GM12892 (cell line): ENCODE results near the gene TATDN2.

ENCODE experiments used
- DNase-seq: peaks from one replicate; pipeline ENCODE4 v3.0.0; 2011; ENCODE audit not compliant: insufficient read length
- FAIRE-seq: peaks from 2 replicates; lab custom pipeline; 2011; peaks lifted over from hg19 to GRCh38; lab: Jason Lieb, UNC
- POLR2A ChIP-seq: IDR thresholded peaks from 2 replicates; pipeline ENCODE4 v1.6.1; 2011; ENCODE audit warnings: low read depth, low read length, control low read depth
- POLR2AphosphoS5 ChIP-seq: IDR thresholded peaks from 2 replicates; pipeline ENCODE4 v1.6.1; 2011; ENCODE audit warnings: low read depth, low read length, control low read depth
- TAF1 ChIP-seq: IDR thresholded peaks from 2 replicates; pipeline ENCODE4 v1.6.1; 2011; ENCODE audit warnings: low read depth, mild to moderate bottlenecking, control low read depth, low read length, borderline replicate concordance

Gene TATDN2

DNA sequence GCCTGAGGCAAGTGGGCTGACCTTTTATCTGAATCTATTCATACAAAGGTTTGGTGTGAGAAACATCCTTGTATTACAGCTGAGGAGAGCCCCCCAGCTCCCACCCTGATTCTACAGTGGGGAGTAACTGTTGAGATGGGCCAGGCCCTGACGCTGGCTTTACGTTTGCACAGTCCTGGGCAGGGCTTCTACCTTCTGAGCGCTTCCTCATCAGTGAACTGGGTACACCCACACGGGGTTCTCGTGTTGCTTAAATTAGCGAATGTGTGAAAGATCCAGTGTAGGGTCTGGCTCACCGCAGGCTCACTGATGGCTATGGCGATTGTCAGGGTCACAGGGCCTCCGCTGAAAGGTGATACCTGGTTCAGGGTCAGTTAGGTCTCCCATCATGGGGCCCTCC is 51.8 kb downstream of the TATDN2 start:
- DNase-seq (no peak), FAIRE-seq (no peak)
- no peak for TF ChIP-seq POLR2AphosphoS5
- TF ChIP-seq POLR2A = no peak
- no peak for TF ChIP-seq TAF1

DNA sequence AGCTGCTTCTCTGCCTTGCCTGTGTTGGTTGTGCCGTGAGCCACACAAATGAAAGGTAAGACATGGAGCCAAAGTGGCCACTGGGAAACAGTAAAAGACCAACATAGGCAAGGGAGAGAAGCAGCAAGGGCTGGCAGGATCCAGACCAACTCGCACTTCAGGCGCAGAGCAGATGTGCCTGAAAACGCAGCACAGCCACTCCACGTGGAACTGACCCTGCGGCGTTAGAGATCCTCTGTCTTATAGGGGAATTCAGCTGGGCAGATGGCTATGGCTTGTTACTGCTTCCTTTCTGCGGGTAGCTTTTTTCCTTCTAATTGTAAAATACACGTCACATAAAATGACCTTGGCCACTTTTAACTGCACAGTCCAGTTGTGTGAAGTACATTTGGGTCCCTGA is 54.8 kb downstream of the TATDN2 start:
- FAIRE-seq (no peak), DNase-seq (no peak)
- TF ChIP-seq POLR2A (no peak), TAF1 (no peak), POLR2AphosphoS5 (no peak)

DNA sequence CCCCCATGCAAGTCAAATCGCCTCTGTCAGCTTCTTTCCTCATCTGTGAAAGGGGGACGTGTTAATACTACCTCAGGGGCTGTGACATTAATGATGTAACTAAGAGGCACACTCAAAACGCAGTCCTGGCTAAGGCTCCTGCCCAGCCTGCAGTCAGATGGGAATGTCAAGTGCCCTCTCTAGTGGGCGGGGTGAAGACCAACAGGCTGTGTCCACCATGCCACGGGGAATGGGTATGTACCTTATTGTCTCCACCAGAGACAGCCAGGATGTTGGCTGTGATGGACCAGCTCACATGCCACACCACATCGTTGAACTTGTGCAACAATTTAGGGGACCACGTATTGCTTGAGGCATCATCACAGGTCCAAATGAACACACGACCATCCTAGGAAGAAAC is 55.5 kb downstream of the TATDN2 start:
- no peak for DNase-seq
- TF ChIP-seq POLR2A = 0 out of 2 replicates have a peak, but pooled peaks have one; percentile 14
- TF ChIP-seq POLR2AphosphoS5 = no peak
- FAIRE-seq = no peak

DNA sequence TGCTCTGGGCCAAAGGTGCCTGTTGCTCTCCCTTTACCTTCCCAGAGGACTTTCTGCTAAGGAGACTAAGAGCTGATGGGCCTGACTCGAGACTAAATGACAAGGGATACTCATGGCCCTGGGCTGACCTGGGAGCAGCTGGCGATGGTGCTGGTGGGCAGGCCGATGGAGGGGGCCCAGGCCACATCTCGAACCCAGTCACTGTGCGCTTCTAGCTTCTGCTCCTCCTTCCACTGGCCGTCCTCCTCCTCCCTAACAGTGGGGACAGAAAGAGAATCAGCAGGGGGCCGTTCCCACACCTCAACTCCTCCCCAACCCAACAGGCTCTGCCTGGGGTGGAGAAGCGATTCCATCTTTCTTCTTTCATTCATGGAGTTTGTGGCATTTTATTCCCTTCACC is 56.6 kb downstream of the TATDN2 start:
- FAIRE-seq (no peak), DNase-seq (no peak)
- TF ChIP-seq POLR2A = no peak
- no peak for TF ChIP-seq TAF1
- no peak for TF ChIP-seq POLR2AphosphoS5

DNA sequence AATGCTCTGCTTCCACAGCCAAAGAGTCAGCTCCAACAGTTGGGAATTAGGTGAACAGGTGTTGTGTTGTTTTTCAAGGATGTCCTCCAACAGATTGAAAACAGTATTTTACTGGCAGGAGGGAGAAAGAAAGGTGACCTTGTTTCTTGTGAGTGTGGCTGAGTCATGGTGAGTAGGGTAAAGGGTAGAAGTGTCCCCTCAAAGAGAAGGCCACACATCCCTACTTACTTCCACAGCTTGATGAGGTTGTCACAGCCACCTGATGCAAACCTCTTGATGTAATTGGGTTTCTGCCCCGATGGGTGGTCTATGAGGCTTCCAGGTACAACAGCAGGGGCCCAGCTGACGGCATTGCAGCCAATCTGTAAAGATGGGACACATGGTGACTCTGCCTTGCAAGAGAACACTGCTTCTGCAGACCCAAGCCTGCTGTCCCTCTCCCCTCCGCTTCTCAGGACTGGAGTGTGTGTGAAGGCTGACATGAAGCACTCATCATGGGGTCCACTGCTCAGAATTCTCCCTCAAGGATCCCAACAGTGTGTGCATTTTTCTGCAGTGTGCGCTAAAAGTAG is 57.2 kb downstream of the TATDN2 start:
- FAIRE-seq (no peak), DNase-seq (no peak)
- TF ChIP-seq POLR2AphosphoS5 = no peak
- no peak for TF ChIP-seq POLR2A
- TF ChIP-seq TAF1 = no peak

DNA sequence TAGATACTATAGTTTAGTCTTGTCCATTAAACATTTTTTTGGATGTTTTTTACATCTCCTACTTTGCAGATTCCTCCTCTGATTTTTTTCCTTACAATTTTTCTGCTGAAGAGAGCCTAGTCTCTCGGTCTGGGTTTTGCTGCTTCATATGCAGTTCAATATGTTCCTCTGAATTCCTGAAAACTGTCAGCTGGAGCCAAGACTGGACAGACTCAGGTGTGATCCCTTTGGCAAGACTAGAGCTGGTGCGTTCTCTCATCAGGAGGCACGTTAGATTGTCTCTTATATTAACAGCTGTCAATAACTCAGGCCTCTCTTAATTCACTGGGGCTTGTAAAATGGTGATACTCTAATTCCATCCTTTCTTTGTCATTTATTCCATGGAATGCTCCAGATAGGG is 57.9 kb downstream of the TATDN2 start:
- FAIRE-seq (no peak), DNase-seq (no peak)
- TF ChIP-seq POLR2AphosphoS5 = no peak

DNA sequence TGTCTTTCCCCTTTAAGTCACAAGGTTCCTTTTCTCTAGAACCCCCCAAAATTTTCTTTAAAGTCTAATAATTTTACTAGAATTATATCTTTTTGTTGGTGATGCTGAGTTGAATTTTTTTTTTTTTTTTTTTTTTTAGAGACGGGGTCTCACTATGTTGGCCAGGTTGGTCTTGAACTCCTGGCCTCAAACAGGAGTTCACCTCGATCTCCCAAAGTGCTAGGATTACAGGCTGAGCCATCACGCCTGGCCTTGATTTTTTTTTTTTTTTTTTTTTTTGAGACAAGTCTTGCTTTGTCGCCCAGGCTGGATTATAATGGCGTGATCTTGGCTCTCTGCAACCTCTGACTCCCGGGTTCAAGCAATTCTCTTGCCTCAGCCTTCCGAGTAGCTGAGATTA is 60.4 kb downstream of the TATDN2 start:
- TF ChIP-seq TAF1 (no peak), POLR2A (no peak)
- FAIRE-seq (no peak), DNase-seq (no peak)

DNA sequence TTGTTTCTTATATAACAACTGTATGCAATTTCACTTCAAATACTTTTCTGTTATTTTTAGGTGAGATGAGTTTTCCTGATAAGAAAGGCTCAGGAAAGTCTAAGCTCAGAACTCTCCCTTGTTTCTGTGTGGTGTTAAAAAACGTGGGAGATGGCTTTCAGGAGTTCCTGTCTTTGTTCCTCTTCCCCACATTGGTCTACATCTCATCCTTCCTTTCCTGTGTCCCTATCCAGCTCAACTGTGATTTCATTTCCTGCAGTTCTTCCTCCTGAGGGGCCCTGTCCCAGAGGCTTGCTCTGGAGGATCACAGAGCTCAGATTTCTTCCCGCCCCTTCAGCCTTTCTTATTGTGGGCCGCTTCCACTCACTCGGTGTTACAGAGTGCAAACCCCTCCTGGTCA is 61.5 kb downstream of the TATDN2 start:
- TF ChIP-seq TAF1 (no peak), POLR2AphosphoS5 (no peak), POLR2A (no peak)
- no peak for DNase-seq
- FAIRE-seq = no peak

DNA sequence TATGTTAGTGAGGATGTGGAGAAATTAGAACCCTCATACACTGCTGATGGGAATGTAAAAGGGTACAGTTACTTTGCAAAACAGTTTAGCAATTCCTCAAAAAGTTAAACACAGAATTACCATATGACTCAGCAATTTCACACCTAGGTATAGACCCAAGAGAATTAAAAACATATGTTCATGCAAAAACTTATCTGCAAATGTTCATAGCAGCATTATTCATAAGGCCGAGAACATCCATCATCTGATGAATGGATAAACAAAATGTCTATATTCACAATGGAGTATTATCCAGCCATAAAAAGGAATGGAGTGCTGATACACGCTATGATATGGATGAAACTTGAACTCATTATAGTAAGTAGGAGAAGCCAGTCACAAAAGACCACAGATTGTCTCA is 62.3 kb downstream of the TATDN2 start:
- no peak for FAIRE-seq
- DNase-seq = no peak
- TF ChIP-seq TAF1 (no peak), POLR2A (no peak), POLR2AphosphoS5 (no peak)

DNA sequence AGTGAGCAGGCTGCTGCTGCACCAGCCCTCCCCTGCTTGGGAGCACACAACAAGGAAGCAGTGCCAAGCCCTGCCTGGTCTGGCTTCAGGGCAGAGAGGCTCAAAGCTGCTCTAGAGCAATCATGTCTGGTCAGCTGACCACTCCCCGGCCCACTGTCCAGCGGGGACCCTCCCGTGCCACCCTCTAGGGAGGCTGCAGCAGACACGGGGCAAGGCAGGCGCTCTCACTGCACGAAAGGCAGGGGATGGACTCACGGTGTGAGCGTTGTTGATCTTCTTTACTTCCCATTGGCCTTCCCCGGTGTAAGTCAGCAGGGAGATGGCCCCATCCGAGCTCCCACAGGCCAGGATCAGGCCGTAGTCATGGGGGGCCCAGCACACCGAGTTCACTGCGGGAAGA is 63.5 kb downstream of the TATDN2 start:
- TF ChIP-seq POLR2AphosphoS5 = no peak; the same call in 1 of the 2 replicates
- no peak for TF ChIP-seq POLR2A
- no peak for TF ChIP-seq TAF1
- no peak for FAIRE-seq
- no peak for DNase-seq

DNA sequence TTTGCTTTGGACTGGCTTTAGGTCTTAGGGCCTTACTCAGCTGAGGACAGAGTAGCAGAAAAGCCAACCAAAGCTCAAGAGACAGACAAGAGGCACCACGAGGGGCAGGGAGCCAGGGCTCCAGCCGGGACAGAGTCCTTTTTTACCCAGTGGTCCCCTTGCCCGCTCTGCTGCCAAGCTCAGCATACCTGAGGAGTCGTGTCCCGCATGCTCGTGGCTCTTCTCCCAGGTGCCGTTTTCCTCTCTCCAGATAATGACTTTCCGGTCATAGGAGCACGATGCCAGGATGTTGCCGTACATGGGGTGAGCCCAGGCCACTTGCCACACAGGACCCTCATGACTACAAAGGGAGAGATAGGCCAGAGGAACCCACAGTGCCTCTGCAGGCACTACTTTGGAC is 64.1 kb downstream of the TATDN2 start:
- FAIRE-seq (no peak), DNase-seq (no peak)

DNA sequence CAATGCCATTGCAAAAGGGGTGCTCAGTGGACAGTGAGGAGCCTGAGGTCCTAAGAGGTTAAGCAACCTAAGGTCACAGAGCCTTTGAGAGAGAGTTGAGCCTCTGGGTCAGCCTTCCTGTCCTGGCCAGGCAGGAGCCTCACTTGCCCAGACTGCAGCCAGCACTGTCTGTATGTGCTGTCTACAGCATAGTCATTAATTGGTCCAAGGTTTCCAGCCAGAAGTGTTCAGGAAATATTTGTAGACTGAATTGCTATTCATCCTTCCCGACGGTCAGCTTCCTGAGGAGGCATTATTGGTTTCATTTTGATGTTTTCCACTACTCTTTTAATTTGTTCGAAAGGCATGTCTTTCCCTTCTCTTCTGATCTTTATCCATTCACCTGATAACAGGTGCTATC is 64.6 kb downstream of the TATDN2 start:
- DNase-seq = no peak
- no peak for FAIRE-seq
- no peak for TF ChIP-seq TAF1
- TF ChIP-seq POLR2A = no peak

More for the DNA sequence above, 64.1 kb downstream of the TATDN2 start:
- TF ChIP-seq POLR2A (no peak), TAF1 (no peak), POLR2AphosphoS5 (no peak)

DNA sequence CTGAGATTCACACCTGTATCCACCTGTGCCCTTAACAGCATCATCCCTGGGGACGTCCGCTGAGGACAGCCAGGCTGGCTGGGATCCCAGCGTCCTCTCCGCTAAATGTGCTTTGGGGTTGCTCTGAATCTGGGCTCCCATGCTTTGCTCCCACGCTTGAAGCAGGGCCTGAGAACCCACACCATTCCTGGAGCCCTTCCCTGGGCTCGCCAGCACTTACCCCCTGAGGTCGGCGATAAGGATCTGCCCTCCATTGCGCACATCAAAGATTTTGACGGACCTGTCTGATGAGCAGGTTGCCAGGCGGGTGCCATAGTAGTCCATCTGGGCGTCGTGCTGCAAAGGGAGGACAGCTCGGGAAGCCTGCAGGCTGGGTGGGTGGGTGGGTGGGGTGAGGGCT is 66.8 kb downstream of the TATDN2 start:
- TF ChIP-seq POLR2AphosphoS5 = 0 out of 2 replicates have a peak, but pooled peaks have one; percentile 17
- no peak for TF ChIP-seq TAF1
- TF ChIP-seq POLR2A = no peak
- DNase-seq (no peak), FAIRE-seq (no peak)
